Nephron progenitor cell (in vitro differentiated cells): ENCODE results near the gene NPM1.

Source experiments
- DNase-seq: peaks from one replicate; pipeline ENCODE4 v3.0.0; 2021
- H3K27ac Mint-ChIP-seq: 2 replicates; pipeline ENCODE4 v1.8.0; 2021; ENCODE audit warnings: mild to moderate bottlenecking, moderate library complexity, mixed read lengths
- H3K27me3 Mint-ChIP-seq: 2 replicates; pipeline ENCODE4 v1.8.0; 2021; ENCODE audit warnings: mild to moderate bottlenecking, low read depth, mixed read lengths; ENCODE audit not compliant: poor library complexity
- H3K36me3 Mint-ChIP-seq: 2 replicates; pipeline ENCODE4 v1.8.0; 2021; ENCODE audit warnings: low read depth, mixed read lengths
- H3K4me1 Mint-ChIP-seq: 2 replicates; pipeline ENCODE4 v1.8.0; 2021; ENCODE audit warnings: mixed read lengths
- H3K4me3 Mint-ChIP-seq: 2 replicates; pipeline ENCODE4 v1.8.0; 2021; ENCODE audit warnings: mild to moderate bottlenecking, moderate library complexity, mixed read lengths
- H3K9me3 Mint-ChIP-seq: 2 replicates; pipeline ENCODE4 v1.8.0; 2021; ENCODE audit warnings: mild to moderate bottlenecking, moderate library complexity, mixed read lengths
- TF ChIP-seq, protein P1 (sequence below): fragments of 200-600 bp; sonication (generic); IDR thresholded peaks from 2 replicates; pipeline ENCODE4 v1.5.0; 2021; ENCODE audit warnings: antibody characterized with exemption

Gene NPM1

GRCh38 chr5:171438738-171439137 lies 51.1 kb downstream of the NPM1 start:
- Mint-ChIP-seq H3K36me3 (peaks cover 11% of the 10 kb centered on the region), H3K27me3 (peaks cover 29% of the 10 kb centered on the region)

GRCh38 chr5:171441246-171441791 lies 53.7 kb downstream of the NPM1 start:
- Mint-ChIP-seq H3K27me3 (peaks cover 32% of the 10 kb centered on the region), H3K4me3 (no peak overlapping the region), H3K36me3 (peaks cover 21% of the 10 kb centered on the region), H3K9me3 (no peaks in the 10 kb centered on the region), H3K4me1 (peaks cover 67% of the 10 kb centered on the region), H3K27ac (peak overlapping the region; percentile 26)
- TF ChIP-seq, protein P1, sequence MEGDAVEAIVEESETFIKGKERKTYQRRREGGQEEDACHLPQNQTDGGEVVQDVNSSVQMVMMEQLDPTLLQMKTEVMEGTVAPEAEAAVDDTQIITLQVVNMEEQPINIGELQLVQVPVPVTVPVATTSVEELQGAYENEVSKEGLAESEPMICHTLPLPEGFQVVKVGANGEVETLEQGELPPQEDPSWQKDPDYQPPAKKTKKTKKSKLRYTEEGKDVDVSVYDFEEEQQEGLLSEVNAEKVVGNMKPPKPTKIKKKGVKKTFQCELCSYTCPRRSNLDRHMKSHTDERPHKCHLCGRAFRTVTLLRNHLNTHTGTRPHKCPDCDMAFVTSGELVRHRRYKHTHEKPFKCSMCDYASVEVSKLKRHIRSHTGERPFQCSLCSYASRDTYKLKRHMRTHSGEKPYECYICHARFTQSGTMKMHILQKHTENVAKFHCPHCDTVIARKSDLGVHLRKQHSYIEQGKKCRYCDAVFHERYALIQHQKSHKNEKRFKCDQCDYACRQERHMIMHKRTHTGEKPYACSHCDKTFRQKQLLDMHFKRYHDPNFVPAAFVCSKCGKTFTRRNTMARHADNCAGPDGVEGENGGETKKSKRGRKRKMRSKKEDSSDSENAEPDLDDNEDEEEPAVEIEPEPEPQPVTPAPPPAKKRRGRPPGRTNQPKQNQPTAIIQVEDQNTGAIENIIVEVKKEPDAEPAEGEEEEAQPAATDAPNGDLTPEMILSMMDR: no peak
- no peak for DNase-seq

More at GRCh38 chr5:171438738-171439137, 51.1 kb downstream of the NPM1 start:
- TF ChIP-seq, protein P1: no peak
- Mint-ChIP-seq H3K9me3 (no peaks in the 10 kb centered on the region), H3K27ac (no peak overlapping the region), H3K4me3 (no peak overlapping the region), H3K4me1 (peaks cover 64% of the 10 kb centered on the region)
- no peak for DNase-seq

- TF ChIP-seq, protein P1: no peak
- H3K4me3 Mint-ChIP-seq: no peak overlapping the region
- H3K9me3 Mint-ChIP-seq: no peaks in the 10 kb centered on the region
- peaks cover 31% of the 10 kb centered on the region for H3K27me3 Mint-ChIP-seq
- no peak overlapping the region for H3K27ac Mint-ChIP-seq
- DNase-seq: no peak
- H3K36me3 Mint-ChIP-seq: peaks cover 21% of the 10 kb centered on the region
- H3K4me1 Mint-ChIP-seq: peaks cover 72% of the 10 kb centered on the region
Measured at GRCh38 chr5:171442287-171443042, 54.8 kb downstream of the NPM1 start.

DNA sequence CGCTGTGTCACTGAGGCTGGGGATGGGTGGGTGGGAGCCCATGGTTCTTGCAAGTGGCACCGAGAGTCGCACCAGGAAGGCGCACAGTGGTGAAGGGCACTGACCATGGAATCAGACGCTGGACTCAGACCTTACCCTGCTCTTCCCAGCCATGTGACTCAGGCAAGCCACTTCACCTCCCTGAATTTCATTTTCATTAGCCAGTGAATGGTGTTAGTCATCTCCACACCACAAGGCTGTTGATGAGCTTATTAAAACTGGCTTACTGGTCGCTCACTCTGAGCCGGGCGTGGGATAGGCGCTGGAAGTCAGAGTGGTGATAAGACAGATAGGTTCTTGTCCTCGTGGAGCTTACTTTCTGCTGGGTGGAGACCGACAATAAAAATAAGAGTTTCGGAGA lies 56.9 kb downstream of the NPM1 start:
- DNase-seq: no peak
- H3K4me1 Mint-ChIP-seq: peaks cover 79% of the 10 kb centered on the region
- TF ChIP-seq, protein P1: no peak
- no peak overlapping the region for H3K4me3 Mint-ChIP-seq
- no peak overlapping the region for H3K27ac Mint-ChIP-seq
- peaks cover 31% of the 10 kb centered on the region for H3K27me3 Mint-ChIP-seq
- peaks cover 26% of the 10 kb centered on the region for H3K36me3 Mint-ChIP-seq
- H3K9me3 Mint-ChIP-seq: no peaks in the 10 kb centered on the region

DNA sequence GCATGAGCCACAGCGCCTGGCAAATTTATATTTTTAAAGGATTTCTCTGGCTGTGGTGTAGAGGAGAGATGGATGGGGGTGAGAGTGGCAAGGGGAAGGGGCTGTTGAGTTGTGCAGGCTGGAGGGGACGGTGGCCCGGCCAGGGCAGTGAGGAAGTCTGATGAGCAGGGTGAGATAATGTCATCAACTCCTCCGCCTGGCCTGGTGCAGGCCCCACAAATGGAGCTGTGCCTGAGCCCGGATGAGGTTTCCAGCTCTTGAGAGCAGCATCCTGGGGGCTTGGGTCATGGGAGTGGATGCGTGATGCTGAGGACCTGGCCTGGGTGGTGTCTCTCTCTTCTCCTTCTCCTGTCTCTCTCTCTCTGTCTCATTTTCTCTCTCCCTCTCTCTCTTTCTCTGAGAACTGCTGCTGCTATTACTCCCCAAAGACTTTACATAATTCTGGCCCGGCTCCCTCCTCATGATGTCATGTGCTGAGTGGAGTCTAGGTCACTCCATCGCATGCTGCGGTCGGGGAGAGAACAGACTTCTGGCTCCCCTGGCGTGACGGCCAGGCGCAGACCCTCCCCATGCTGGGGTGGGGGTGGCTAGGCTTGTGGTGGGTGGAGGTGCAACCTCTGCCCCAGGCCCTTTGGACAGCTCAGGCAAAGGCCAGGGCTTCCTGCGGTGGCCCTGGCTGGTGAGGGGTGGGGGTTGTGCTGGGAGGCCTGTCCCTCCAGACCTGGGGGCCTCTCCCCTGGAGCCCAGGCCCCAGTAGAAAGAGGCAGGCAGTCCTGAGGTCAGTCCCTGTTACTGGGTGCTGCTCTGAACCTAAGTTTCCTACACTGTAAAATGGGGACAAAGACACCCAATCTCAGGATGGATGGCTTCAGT lies 58.2 kb downstream of the NPM1 start:
- DNase-seq: no peak
- Mint-ChIP-seq H3K36me3 (peaks cover 26% of the 10 kb centered on the region), H3K4me1 (peaks cover 78% of the 10 kb centered on the region), H3K9me3 (no peaks in the 10 kb centered on the region), H3K27me3 (peaks cover 26% of the 10 kb centered on the region), H3K27ac (peak overlapping the region; percentile 3), H3K4me3 (no peak overlapping the region)
- TF ChIP-seq, protein P1: no peak
